Measurements from ENCODE around the gene LRRK1. TPM values are rescaled to one million over a fixed set of nuclear protein-coding genes. Genes with fewer than 3 reads are reported as not detected.

LRRK1 gene
- polyA plus RNA-seq, 2 of the 4 experiments (the other 2 are of a cell fraction) = 12.2 to 17.7 TPM

DNA sequence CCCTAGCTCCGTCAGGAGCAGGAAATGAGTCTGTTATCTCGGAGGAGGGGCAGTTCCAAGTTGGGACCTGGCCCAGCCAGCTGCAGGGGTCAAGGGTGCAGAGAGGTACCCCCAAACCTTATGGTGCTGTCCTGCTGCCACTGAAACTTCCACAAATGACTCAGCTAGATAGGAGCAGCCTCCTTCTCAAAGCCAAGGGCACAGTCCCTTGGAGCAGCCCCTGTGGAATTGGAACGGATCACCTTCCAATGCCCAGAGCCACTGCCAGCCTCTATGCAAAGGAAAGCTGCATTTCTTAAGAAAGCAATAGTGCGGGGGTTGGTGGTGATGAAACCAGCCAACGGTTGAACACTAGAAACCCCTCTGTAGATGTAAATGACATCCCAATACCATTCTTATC lies 19.6 kb upstream of the LRRK1 start:
- ATAC-seq (no peak), FAIRE-seq (no peak), DNase-seq (ENCODE audit: low read depth in 1 of 2, low spot score in 1 of 2) (no peak)
- WGBS (ENCODE audit: missing lambda C conversion rate) = 91% methylated on average over 5 of the region's 5 CpGs
- no peak for TF ChIP-seq TP53 (CRISPR knock-in tag; IDR thresholded peaks at IDR 0.05)
- TF ChIP-seq HDAC2 (IDR thresholded peaks at IDR 0.05) = no peak
- TF ChIP-seq, protein P1, sequence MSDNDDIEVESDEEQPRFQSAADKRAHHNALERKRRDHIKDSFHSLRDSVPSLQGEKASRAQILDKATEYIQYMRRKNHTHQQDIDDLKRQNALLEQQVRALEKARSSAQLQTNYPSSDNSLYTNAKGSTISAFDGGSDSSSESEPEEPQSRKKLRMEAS (IDR thresholded peaks at IDR 0.05) = no peak
- TF ChIP-seq ZC3H11A (IDR thresholded peaks at IDR 0.05) = no peak
- TF ChIP-seq EHMT2 (IDR thresholded peaks at IDR 0.05; ENCODE audit: low read depth) = no peak
- TF ChIP-seq NR3C1 (IDR thresholded peaks at IDR 0.05) = no peak
- TF ChIP-seq MYC (IDR thresholded peaks at IDR 0.05; ENCODE audit: borderline replicate concordance, low read length) = no peak
- no peak for TF ChIP-seq PHF8 (IDR thresholded peaks at IDR 0.05; ENCODE audit: borderline replicate concordance, low read depth)
- TF ChIP-seq, protein P2, sequence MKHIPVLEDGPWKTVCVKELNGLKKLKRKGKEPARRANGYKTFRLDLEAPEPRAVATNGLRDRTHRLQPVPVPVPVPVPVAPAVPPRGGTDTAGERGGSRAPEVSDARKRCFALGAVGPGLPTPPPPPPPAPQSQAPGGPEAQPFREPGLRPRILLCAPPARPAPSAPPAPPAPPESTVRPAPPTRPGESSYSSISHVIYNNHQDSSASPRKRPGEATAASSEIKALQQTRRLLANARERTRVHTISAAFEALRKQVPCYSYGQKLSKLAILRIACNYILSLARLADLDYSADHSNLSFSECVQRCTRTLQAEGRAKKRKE (CRISPR knock-in tag; IDR thresholded peaks at IDR 0.05; ENCODE audit: low read depth) = no peak
- no peak for TF ChIP-seq JUN (IDR thresholded peaks at IDR 0.05)
- Histone ChIP-seq H3K27ac (no peak overlapping the region), H3K4me1 (no peaks in the 10 kb centered on the region), H3K4me3 (no peak overlapping the region), H3K9me3 (no peaks in the 10 kb centered on the region), H3K4me2 (no peak overlapping the region)
- ChIA-PET POLR2A (no interaction called here), CTCF (interaction anchor here (1.5 to 3.4 kb wide), 2 partner anchors 20 to 108 kb away, joined by 4 to 17 read pairs; partner anchors contain the start of gene ALDH1A3)

DNA sequence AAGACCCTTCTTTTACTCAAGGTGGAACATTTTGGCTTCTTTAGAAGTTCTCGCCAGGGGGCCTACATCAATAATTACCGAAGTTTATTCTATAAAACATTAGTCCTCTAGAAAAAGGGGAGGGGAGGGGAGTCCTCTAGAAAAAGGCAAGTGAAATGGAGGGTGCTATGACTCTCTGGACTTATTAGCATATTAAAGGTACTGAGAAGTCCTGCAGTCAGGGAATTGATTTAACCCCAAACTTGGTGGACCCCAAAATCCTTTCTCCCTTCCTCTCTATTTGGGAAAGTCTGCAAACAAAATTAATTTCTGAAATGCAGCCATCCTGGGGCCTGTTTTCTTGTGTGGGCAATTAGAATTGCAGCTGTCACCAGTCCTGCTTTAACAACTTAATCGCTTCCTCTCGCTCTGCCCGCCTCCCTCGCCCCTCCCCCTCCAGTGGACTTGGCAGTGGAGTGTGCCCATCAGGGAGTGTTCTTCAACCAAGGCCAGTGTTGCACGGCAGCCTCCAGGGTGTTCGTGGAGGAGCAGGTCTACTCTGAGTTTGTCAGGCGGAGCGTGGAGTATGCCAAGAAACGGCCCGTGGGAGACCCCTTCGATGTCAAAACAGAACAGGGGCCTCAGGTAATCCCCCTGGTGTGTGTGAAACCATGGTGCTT lies 18.9 kb upstream of the LRRK1 start:
- H3K27ac ChIP-seq = no peak overlapping the region
- DNase-seq (ENCODE audit: low read depth in 1 of 2, low spot score in 1 of 2) (no peak), ATAC-seq (no peak), FAIRE-seq (no peak)
- H3K4me1 ChIP-seq = no peaks in the 10 kb centered on the region
- H3K4me2 ChIP-seq = no peak overlapping the region
- CTCF ChIA-PET = interaction anchor here (3.4 kb wide), 1 partner anchor 107 kb away, joined by 17 read pairs; no protein-coding TSS in a partner anchor
- no peaks in the 10 kb centered on the region for H3K9me3 ChIP-seq
- POLR2A ChIA-PET = no interaction called here
- TF ChIP-seq, protein P3, sequence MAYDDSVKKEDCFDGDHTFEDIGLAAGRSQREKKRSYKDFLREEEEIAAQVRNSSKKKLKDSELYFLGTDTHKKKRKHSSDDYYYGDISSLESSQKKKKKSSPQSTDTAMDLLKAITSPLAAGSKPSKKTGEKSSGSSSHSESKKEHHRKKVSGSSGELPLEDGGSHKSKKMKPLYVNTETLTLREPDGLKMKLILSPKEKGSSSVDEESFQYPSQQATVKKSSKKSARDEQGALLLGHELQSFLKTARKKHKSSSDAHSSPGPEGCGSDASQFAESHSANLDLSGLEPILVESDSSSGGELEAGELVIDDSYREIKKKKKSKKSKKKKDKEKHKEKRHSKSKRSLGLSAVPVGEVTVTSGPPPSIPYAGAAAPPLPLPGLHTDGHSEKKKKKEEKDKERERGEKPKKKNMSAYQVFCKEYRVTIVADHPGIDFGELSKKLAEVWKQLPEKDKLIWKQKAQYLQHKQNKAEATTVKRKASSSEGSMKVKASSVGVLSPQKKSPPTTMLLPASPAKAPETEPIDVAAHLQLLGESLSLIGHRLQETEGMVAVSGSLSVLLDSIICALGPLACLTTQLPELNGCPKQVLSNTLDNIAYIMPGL (CRISPR knock-in tag; IDR thresholded peaks at IDR 0.05; ENCODE audit: borderline replicate concordance) = no peak
- TF ChIP-seq CBX2 (IDR thresholded peaks at IDR 0.05; ENCODE audit: borderline replicate concordance, low read depth) (no peak), JUN (IDR thresholded peaks at IDR 0.05) (no peak), EHF (CRISPR knock-in tag; IDR thresholded peaks at IDR 0.05) (no peak), POLR2A (IDR thresholded peaks at IDR 0.05; ENCODE audit: low read length) (no peak), HOXB5 (CRISPR knock-in tag; IDR thresholded peaks at IDR 0.05) (no peak), RNF2 (IDR thresholded peaks at IDR 0.05; ENCODE audit: borderline replicate concordance, low read depth) (no peak), KDM5A (IDR thresholded peaks at IDR 0.05) (no peak), JUNB (IDR thresholded peaks at IDR 0.05) (no peak), EP300 (IDR thresholded peaks at IDR 0.05) (no peak), BHLHE40 (IDR thresholded peaks at IDR 0.05; ENCODE audit: low read depth, low read length) (no peak), TFCP2L1 (CRISPR knock-in tag; IDR thresholded peaks at IDR 0.05) (no peak), MYC (IDR thresholded peaks at IDR 0.05; ENCODE audit: borderline replicate concordance, low read length) (no peak), NFE2L2 (conservative IDR thresholded peaks at IDR 0.05; ENCODE audit: low read length) (no peak), FOSL2 (IDR thresholded peaks at IDR 0.05) (no peak), FOSL2 (CRISPR knock-in tag; IDR thresholded peaks at IDR 0.05) (no peak)
- TF ChIP-seq, protein P4, sequence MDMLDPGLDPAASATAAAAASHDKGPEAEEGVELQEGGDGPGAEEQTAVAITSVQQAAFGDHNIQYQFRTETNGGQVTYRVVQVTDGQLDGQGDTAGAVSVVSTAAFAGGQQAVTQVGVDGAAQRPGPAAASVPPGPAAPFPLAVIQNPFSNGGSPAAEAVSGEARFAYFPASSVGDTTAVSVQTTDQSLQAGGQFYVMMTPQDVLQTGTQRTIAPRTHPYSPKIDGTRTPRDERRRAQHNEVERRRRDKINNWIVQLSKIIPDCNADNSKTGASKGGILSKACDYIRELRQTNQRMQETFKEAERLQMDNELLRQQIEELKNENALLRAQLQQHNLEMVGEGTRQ (IDR thresholded peaks at IDR 0.05) = no peak
- TF ChIP-seq, protein P5, sequence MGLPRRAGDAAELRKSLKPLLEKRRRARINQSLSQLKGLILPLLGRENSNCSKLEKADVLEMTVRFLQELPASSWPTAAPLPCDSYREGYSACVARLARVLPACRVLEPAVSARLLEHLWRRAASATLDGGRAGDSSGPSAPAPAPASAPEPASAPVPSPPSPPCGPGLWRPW (IDR thresholded peaks at IDR 0.05) = no peak
- TF ChIP-seq, protein P6, sequence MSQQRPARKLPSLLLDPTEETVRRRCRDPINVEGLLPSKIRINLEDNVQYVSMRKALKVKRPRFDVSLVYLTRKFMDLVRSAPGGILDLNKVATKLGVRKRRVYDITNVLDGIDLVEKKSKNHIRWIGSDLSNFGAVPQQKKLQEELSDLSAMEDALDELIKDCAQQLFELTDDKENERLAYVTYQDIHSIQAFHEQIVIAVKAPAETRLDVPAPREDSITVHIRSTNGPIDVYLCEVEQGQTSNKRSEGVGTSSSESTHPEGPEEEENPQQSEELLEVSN (IDR thresholded peaks at IDR 0.05; ENCODE audit: borderline replicate concordance, low read depth) = no peak
- 90% methylated on average over 13 of the region's 13 CpGs for WGBS (ENCODE audit: missing lambda C conversion rate)
- H3K4me3 ChIP-seq = no peak overlapping the region

All from A549 (cell line).